ENCODE results near the gene GJD2.

Gene GJD2

GRCh38 chr15:34714476-34715121 is 40.2 kb downstream of the GJD2 start:
- TF ChIP-seq CTCF (IDR thresholded peaks at IDR 0.05; ENCODE audit: insufficient read depth, low read depth, low read length, missing control alignments), result no peak
- H3K4me3 ChIP-seq (ENCODE audit: low read depth, low read length), result no peak overlapping the region
- DNase-seq (ENCODE audit: low read depth), result no peak

- no peak for DNase-seq (ENCODE audit: low read depth)
- TF ChIP-seq CTCF (IDR thresholded peaks at IDR 0.05; ENCODE audit: insufficient read depth, low read depth, low read length, missing control alignments), result no peak
Observed at GRCh38 chr15:34713635-34714034, 41.2 kb downstream of the GJD2 start.

GRCh38 chr15:34709866-34710265 is 44.9 kb downstream of the GJD2 start:
- DNase-seq (ENCODE audit: low read depth), result no peak
- TF ChIP-seq CTCF (IDR thresholded peaks at IDR 0.05; ENCODE audit: insufficient read depth, low read depth, low read length, missing control alignments), result no peak
- no peak overlapping the region for H3K4me3 ChIP-seq (ENCODE audit: low read depth, low read length)

More at GRCh38 chr15:34713635-34714034, 41.2 kb downstream of the GJD2 start:
- no peak overlapping the region for H3K4me3 ChIP-seq (ENCODE audit: low read depth, low read length)

GRCh38 chr15:34708422-34708821 is 46.4 kb downstream of the GJD2 start:
- peak; percentile 48 for DNase-seq (ENCODE audit: low read depth)
- TF ChIP-seq CTCF (IDR thresholded peaks at IDR 0.05; ENCODE audit: insufficient read depth, low read depth, low read length, missing control alignments), result peak; percentile 67
- no peak overlapping the region for H3K4me3 ChIP-seq (ENCODE audit: low read depth, low read length)

GRCh38 chr15:34701536-34701935 is 53.3 kb downstream of the GJD2 start:
- no peak for DNase-seq (ENCODE audit: low read depth)
- no peak overlapping the region for H3K4me3 ChIP-seq (ENCODE audit: low read depth, low read length)
- no peak for TF ChIP-seq CTCF (IDR thresholded peaks at IDR 0.05; ENCODE audit: insufficient read depth, low read depth, low read length, missing control alignments)

Data from GM12865 (cell line).